Spleen (tissue), 13 donors: Measurements from ENCODE around the gene IFI44L. TPM values are rescaled to one million over a fixed set of nuclear protein-coding genes. Genes with fewer than 3 reads are reported as not detected.

Experiments
- DNase-seq: peaks from one replicate; pipeline ENCODE4 v3.0.0-alpha.2; 2020
- H3K27ac ChIP-seq, 8 donors: fragments of 200-600 bp; sonication (generic) in 7 of 8; 1 replicate in 4 of 8; 2 replicates in 4 of 8; pipeline versions ENCODE4 v1.5.0 to v1.8.0; 2016 to 2021; ENCODE audit warnings: inconsistent platforms in 4 of 8, mild to moderate bottlenecking in 4 of 8, moderate library complexity in 1 of 8
- H3K27me3 ChIP-seq, 7 donors: fragments of 200-600 bp; sonication (generic) in 6 of 7; replicated peaks in 1 of 7; 1 replicate in 4 of 7; 2 replicates in 3 of 7; pipeline versions ENCODE4 v1.5.0 to v1.8.0; 2016 to 2021; ENCODE audit warnings: inconsistent platforms in 3 of 7, mild to moderate bottlenecking in 1 of 7
- H3K36me3 ChIP-seq, 6 donors: fragments of 200-600 bp; sonication (generic) in 5 of 6; 1 replicate in 4 of 6; 2 replicates in 2 of 6; pipeline versions ENCODE4 v1.5.0 to v1.8.0; 2016 to 2021; ENCODE audit warnings: inconsistent platforms in 2 of 6
- H3K4me1 ChIP-seq, 6 donors: fragments of 200-600 bp; sonication (generic) in 5 of 6; 1 replicate in 3 of 6; 2 replicates in 3 of 6; pipeline versions ENCODE4 v1.5.0 to v1.8.0; 2016 to 2021; ENCODE audit warnings: inconsistent platforms in 3 of 6
- H3K4me3 ChIP-seq, 8 donors: fragments of 200-600 bp; sonication (generic) in 7 of 8; 1 replicate in 4 of 8; 2 replicates in 4 of 8; pipeline versions ENCODE4 v1.5.0 to v1.8.0; 2016 to 2021; ENCODE audit warnings: inconsistent platforms in 4 of 8, mild to moderate bottlenecking in 4 of 8, moderate library complexity in 2 of 8
- H3K9me3 ChIP-seq, 8 donors: fragments of 200-600 bp; sonication (generic) in 7 of 8; 1 replicate in 4 of 8; 2 replicates in 4 of 8; pipeline versions ENCODE4 v1.5.0 to v1.8.0; 2016 to 2021; ENCODE audit warnings: inconsistent platforms in 4 of 8
- CTCF ChIP-seq, 11 experiments: fragments of 200-600 bp in 7 of 11; fragments of 450-650 bp in 4 of 11; sonication (generic) in 4 of 11; IDR thresholded peaks in 8 of 11; conservative IDR thresholded peaks in 3 of 11; 1 replicate in 7 of 11; 2 replicates in 4 of 11; pipeline versions ENCODE4 v1.4.0 to v1.8.0; 2016 to 2021; ENCODE audit warnings: antibody characterized with exemption in 11 of 11, inconsistent platforms in 4 of 11, mild to moderate bottlenecking in 1 of 11
- POLR2A ChIP-seq, 3 donors: fragments of 450-650 bp; IDR thresholded peaks; one replicate each; pipeline ENCODE4 v1.5.1; 2017; ENCODE audit warnings: antibody characterized with exemption in 3 of 3, mild to moderate bottlenecking in 1 of 3
- POLR2AphosphoS5 ChIP-seq, 3 donors: sonication (generic); formaldehyde crosslinking; IDR thresholded peaks; one replicate each; pipeline ENCODE4 v1.5.1; 2017; ENCODE audit warnings: antibody characterized with exemption in 3 of 3
- WGBS, 5 donors: extraction: QIAGEN DNeasy Blood & Tissue Kit in 3 of 5; methylation state at CpG; one replicate each; pipeline versions ENCODE4 v1.1.5 to v1.1.7; 2013 to 2018; 5-methylcytosine and 5-hydroxymethylcytosine counted together
- intact Hi-C: fragments of 100-400 bp; cut with DNase I; formaldehyde crosslinking; loops from one replicate; pipeline ENCODE4 v1.15.0; 2023; ENCODE audit warnings: low total_unique reads
- long read RNA-seq, 2 donors: transcript quantifications; one replicate each; lab custom pipeline, GENCODE V29; 2026
- polyA plus RNA-seq, 3 donors: library from polyadenylated mRNA; stranded (reverse); fragments of 200-250 nt; gene quantifications; one replicate each; pipeline ENCODE4 v1.2.1, GENCODE V29; 2013
- total RNA-seq, 7 donors: library from RNA; depleted of rRNA in 3 of 7; stranded (reverse); fragments of >200 nt in 3 of 7; fragmentation: NEBNext Ultra II Directional in 4 of 7; extraction: Animal tissue kit (Norgen Biotek cat#: 25700) in 4 of 7; gene quantifications; one replicate each; pipeline versions ENCODE4 v1.1.0 to v1.2.1, GENCODE V29; 2016 to 2021
- donor health status: healthy with polysubstance abuse.
- donor health status: DM: no; HTN: no; CAD: no; lungs with moderate emphysema.
- donor health status: DM: no; HTN: no; CAD: no.
- donor health status: Bipolar disorder and iron deficiency.
- donor health status: healthy.
- donor health status: DM: no; HTN: no; CAD: no.
- donor health status: DM: yes; HTN: yes; CAD: no.

The IFI44L gene
- total RNA-seq (10 to 100 TPM; 23.3 to 60.3 (median 37.4) TPM), polyA plus RNA-seq (10 to 100 TPM; 10.3 to 15.9 (median 10.6) TPM)
- long read RNA-seq, donor 1, full-length matches to known transcripts: 3 of 3 reads
- long read RNA-seq, donor 1, partial matches to known transcripts: 0 of 3 reads
- long read RNA-seq, donor 1, other reads (novel, unspliced or antisense): 0 of 3 reads
- long read RNA-seq, donor 2: 0 reads

GRCh38 chr1:78619803-78620579 lies at the start of gene IFI44L:
TSS of gene IFI44L (plus strand) at chr1:78620448. CDS start at chr1:78627916, 7,468 bp downstream.
- Histone ChIP-seq H3K4me3 (peak within 1 kb of the TSS; percentile 21 to 59 (median 37)), H3K27ac (peak within 1 kb of the TSS; percentile 66 to 91 (median 83)), H3K36me3 (no peaks in the 10 kb centered on the region), H3K4me1 (peaks cover 8 to 80% (median 62%) of the 10 kb centered on the region in 6 donors), H3K27me3 (no peaks in the 10 kb centered on the region), H3K9me3 (no peaks in the 10 kb centered on the region)
- DNase-seq: peak; percentile 32
- 14 to 21% (median 17%) methylated on average over 9 of the region's 9 CpGs for WGBS, 5 donors
- intact Hi-C loops: loop anchor here (5.0 kb wide), 1 partner anchor 57 kb away; no protein-coding TSS in a partner anchor
- TF ChIP-seq POLR2AphosphoS5 (IDR thresholded peaks at IDR 0.05) (no peak), POLR2A (IDR thresholded peaks at IDR 0.05) (no peak), CTCF (IDR thresholded peaks at IDR 0.05 in 8 of 11, conservative IDR thresholded peaks at IDR 0.05 in 3 of 11) (no peak)

- H3K36me3 ChIP-seq: no peaks in the 10 kb centered on the region
- H3K9me3 ChIP-seq: no peaks in the 10 kb centered on the region
- H3K4me1 ChIP-seq: no peaks in the 10 kb centered on the region
- 42 to 66% (median 54%) methylated on average over 2 of the region's 2 CpGs for WGBS, 5 donors
- DNase-seq: no peak
- no peak overlapping the region for H3K4me3 ChIP-seq
- no peaks in the 10 kb centered on the region for H3K27me3 ChIP-seq
- intact Hi-C loops: no loop called here
- TF ChIP-seq CTCF (IDR thresholded peaks at IDR 0.05 in 8 of 11, conservative IDR thresholded peaks at IDR 0.05 in 3 of 11) (no peak), POLR2A (IDR thresholded peaks at IDR 0.05) (no peak), POLR2AphosphoS5 (IDR thresholded peaks at IDR 0.05) (no peak)
- no peak overlapping the region for H3K27ac ChIP-seq
Observed at GRCh38 chr1:78570539-78570938, 49.7 kb upstream of the IFI44L start.

GRCh38 chr1:78577257-78578100 lies 42.8 kb upstream of the IFI44L start:
- intact Hi-C loops: no loop called here
- DNase-seq: no peak
- no peak overlapping the region for H3K27ac ChIP-seq

More at GRCh38 chr1:78577257-78578100, 42.8 kb upstream of the IFI44L start:
- H3K27me3 ChIP-seq: no peaks in the 10 kb centered on the region
- WGBS, 5 donors: 62 to 76% (median 70%) methylated on average over 9 of the region's 9 CpGs
- H3K4me3 ChIP-seq: no peak overlapping the region
- no peaks in the 10 kb centered on the region for H3K4me1 ChIP-seq
- no peak for TF ChIP-seq POLR2A (IDR thresholded peaks at IDR 0.05)
- no peak for TF ChIP-seq POLR2AphosphoS5 (IDR thresholded peaks at IDR 0.05)
- TF ChIP-seq CTCF (IDR thresholded peaks at IDR 0.05 in 8 of 11, conservative IDR thresholded peaks at IDR 0.05 in 3 of 11): no peak
- H3K36me3 ChIP-seq: no peaks in the 10 kb centered on the region
- no peaks in the 10 kb centered on the region for H3K9me3 ChIP-seq
